Mesendoderm (in vitro differentiated cells): ENCODE results near the gene SPANXN5. TPM values are rescaled to one million over a fixed set of nuclear protein-coding genes. Genes with fewer than 3 reads are reported as not detected.
"Not testable (repeated sequence)": the region's sequence is repeated elsewhere in the genome, so short reads cannot be mapped to it uniquely, and the experiment has no call there.

Experiments
- DNase-seq: peaks from one replicate; pipeline ENCODE4 v3.0.0; 2013
- H2AK5ac ChIP-seq: 2 replicates; pipeline ENCODE4 v1.6.1; 2013; ENCODE audit warnings: low read length, inconsistent platforms
- H2BK120ac ChIP-seq: 2 replicates; pipeline ENCODE4 v1.6.1; 2013; ENCODE audit warnings: low read depth, mild to moderate bottlenecking, low read length, moderate library complexity, mixed read lengths
- H2BK15ac ChIP-seq: replicated peaks from 2 replicates; pipeline ENCODE4 v1.6.1; 2013; ENCODE audit warnings: low read depth, mild to moderate bottlenecking, moderate library complexity
- H2BK5ac ChIP-seq: 2 replicates; pipeline ENCODE4 v1.6.1; 2013; ENCODE audit warnings: low read length, inconsistent platforms
- H3K18ac ChIP-seq: 2 replicates; pipeline ENCODE4 v1.6.1; 2013; ENCODE audit warnings: mild to moderate bottlenecking, low read length, mixed read lengths
- H3K23ac ChIP-seq: one replicate; pipeline ENCODE4 v1.6.1; 2013; ENCODE audit warnings: low read length
- H3K27ac ChIP-seq: 2 replicates; pipeline ENCODE4 v1.5.1; 2013; ENCODE audit warnings: low read depth, mild to moderate bottlenecking, inconsistent platforms, low read length, moderate library complexity
- H3K27me3 ChIP-seq: 2 replicates; pipeline ENCODE4 v1.6.1; 2013; ENCODE audit warnings: low read length, control low read depth, mild to moderate bottlenecking, inconsistent platforms; ENCODE audit not compliant: insufficient read depth, poor library complexity
- H3K36me3 ChIP-seq: 2 replicates; pipeline ENCODE4 v1.6.1; 2013; ENCODE audit warnings: low read length, inconsistent platforms; ENCODE audit not compliant: control insufficient read depth, insufficient read depth
- H3K4ac ChIP-seq: one replicate; pipeline ENCODE4 v1.6.1; 2013; ENCODE audit warnings: low read depth, mild to moderate bottlenecking, low read length, moderate library complexity
- H3K4me1 ChIP-seq: 2 replicates; pipeline ENCODE4 v1.6.1; 2013; ENCODE audit warnings: low read depth, low read length, inconsistent platforms; ENCODE audit not compliant: control insufficient read depth
- H3K4me2 ChIP-seq: 2 replicates; pipeline ENCODE4 v1.6.1; 2013; ENCODE audit warnings: low read length
- H3K4me3 ChIP-seq: 2 replicates; pipeline ENCODE4 v1.5.1; 2013; ENCODE audit warnings: mild to moderate bottlenecking, low read length
- H3K56ac ChIP-seq: one replicate; pipeline ENCODE4 v1.6.1; 2013; ENCODE audit warnings: low read length
- H3K79me1 ChIP-seq: 2 replicates; pipeline ENCODE4 v1.6.1; 2013; ENCODE audit warnings: low read length, inconsistent platforms
- H3K79me2 ChIP-seq: 2 replicates; pipeline ENCODE4 v1.6.1; 2013; ENCODE audit warnings: mild to moderate bottlenecking, low read length; ENCODE audit not compliant: control insufficient read depth, insufficient read depth
- H3K9ac ChIP-seq: 2 replicates; pipeline ENCODE4 v1.6.1; 2013; ENCODE audit warnings: low read length, inconsistent platforms
- H4K5ac ChIP-seq: one replicate; pipeline ENCODE4 v1.6.1; 2013; ENCODE audit warnings: low read length
- H4K8ac ChIP-seq: one replicate; pipeline ENCODE4 v1.6.1; 2013; ENCODE audit warnings: low read depth, mild to moderate bottlenecking, control low read depth, low read length, moderate library complexity
- WGBS: extraction: QIAGEN DNeasy Blood & Tissue Kit; methylation state at CpG from one replicate; pipeline ENCODE4 v1.1.7; 2013; ENCODE audit warnings: low lambda C conversion rate, missing lambda C conversion rate; ENCODE audit not compliant: insufficient coverage; ENCODE audit errors: extremely low coverage; 5-methylcytosine and 5-hydroxymethylcytosine counted together
- polyA plus RNA-seq, 2 experiments: library from polyadenylated mRNA; stranded (reverse); fragments of 200-250 nt; gene quantifications; one replicate each; pipeline ENCODE4 v1.2.3, GENCODE V29; 2013

The SPANXN5 gene
- not detected for polyA plus RNA-seq (2013, experiment 1 of 2)
- polyA plus RNA-seq (2013, experiment 2 of 2) = not detected

GRCh38 chrX:52797327-52797726 is at the start of gene SPANXN5:
Gene SPANXN5, minus strand, starts transcription at chrX:52797427. Its CDS starts 79 bp downstream, at chrX:52797348.
- H3K36me3 ChIP-seq, H3K23ac ChIP-seq, H3K56ac ChIP-seq, H2BK15ac ChIP-seq, H3K4me1 ChIP-seq, H2BK5ac ChIP-seq, H3K27ac ChIP-seq, H3K4ac ChIP-seq, H3K27me3 ChIP-seq, H4K8ac ChIP-seq, H3K4me3 ChIP-seq, H3K9ac ChIP-seq, H3K79me1 ChIP-seq, H2AK5ac ChIP-seq, H2BK120ac ChIP-seq, H3K79me2 ChIP-seq, H3K4me2 ChIP-seq, H3K18ac ChIP-seq, H4K5ac ChIP-seq: not testable (repeated sequence)
- DNase-seq = peak; percentile 0
- no CpG with 5 or more reads among the region's 2 CpGs for WGBS

GRCh38 chrX:52843619-52844018 is 46.4 kb upstream of the SPANXN5 start:
- not testable (repeated sequence) for H3K56ac ChIP-seq, H2BK15ac ChIP-seq, H4K8ac ChIP-seq, DNase-seq, H3K79me1 ChIP-seq, H3K4me2 ChIP-seq, H3K79me2 ChIP-seq, H3K9ac ChIP-seq, H3K23ac ChIP-seq, H3K36me3 ChIP-seq, H3K27ac ChIP-seq, H4K5ac ChIP-seq, H2BK5ac ChIP-seq, H3K4me3 ChIP-seq, H3K4me1 ChIP-seq, H3K27me3 ChIP-seq, H3K18ac ChIP-seq, H2AK5ac ChIP-seq, H2BK120ac ChIP-seq, H3K4ac ChIP-seq
- no CpG with 5 or more reads among the region's 3 CpGs for WGBS

- Histone ChIP-seq H2AK5ac (no peak overlapping the region), H2BK120ac (no peak overlapping the region), H3K79me1 (no peaks in the 10 kb centered on the region), H3K9ac (no peak overlapping the region), H3K18ac (no peak overlapping the region), H4K5ac (no peak overlapping the region), H3K4me2 (no peak overlapping the region), H2BK15ac (no peak overlapping the region), H3K4ac (no peak overlapping the region), H3K79me2 (no peaks in the 10 kb centered on the region), H3K4me3 (no peak overlapping the region), H3K23ac (no peak overlapping the region), H3K27ac (no peak overlapping the region), H4K8ac (no peak overlapping the region), H3K27me3 (no peaks in the 10 kb centered on the region), H2BK5ac (no peak overlapping the region), H3K36me3 (no peaks in the 10 kb centered on the region), H3K4me1 (no peaks in the 10 kb centered on the region), H3K56ac (no peak overlapping the region)
- no CpG with 5 or more reads among the region's 2 CpGs for WGBS
- DNase-seq = no peak
Measured at GRCh38 chrX:52839137-52839536, 41.9 kb upstream of the SPANXN5 start.

GRCh38 chrX:52830551-52830950 is 33.3 kb upstream of the SPANXN5 start:
- Histone ChIP-seq H3K27ac (no peak overlapping the region), H3K4me1 (no peaks in the 10 kb centered on the region), H2BK120ac (no peak overlapping the region), H3K18ac (no peak overlapping the region), H3K9ac (no peak overlapping the region), H3K4me3 (no peak overlapping the region), H3K79me1 (no peaks in the 10 kb centered on the region), H4K8ac (no peak overlapping the region), H3K36me3 (no peaks in the 10 kb centered on the region), H3K56ac (no peak overlapping the region), H3K4me2 (no peak overlapping the region), H2BK5ac (no peak overlapping the region), H3K27me3 (no peaks in the 10 kb centered on the region), H3K79me2 (no peaks in the 10 kb centered on the region), H2AK5ac (no peak overlapping the region), H3K23ac (no peak overlapping the region), H3K4ac (no peak overlapping the region), H4K5ac (no peak overlapping the region), H2BK15ac (no peak overlapping the region)
- WGBS = no CpG with 5 or more reads among the region's 3 CpGs
- DNase-seq = no peak

GRCh38 chrX:52824608-52825007 is 27.4 kb upstream of the SPANXN5 start:
- no peaks in the 10 kb centered on the region for H3K27me3 ChIP-seq
- H3K4ac ChIP-seq = no peak overlapping the region
- whole genome bisulfite sequencing = no CpG with 5 or more reads among the region's 2 CpGs
- no peak overlapping the region for H3K23ac ChIP-seq
- H3K27ac ChIP-seq = no peak overlapping the region
- H2BK120ac ChIP-seq = no peak overlapping the region
- H3K4me2 ChIP-seq = no peak overlapping the region
- no peak overlapping the region for H3K9ac ChIP-seq
- no peaks in the 10 kb centered on the region for H3K79me2 ChIP-seq
- H4K8ac ChIP-seq = no peak overlapping the region
- H3K79me1 ChIP-seq = no peaks in the 10 kb centered on the region
- no peaks in the 10 kb centered on the region for H3K36me3 ChIP-seq
- no peak overlapping the region for H3K18ac ChIP-seq
- no peak overlapping the region for H2AK5ac ChIP-seq
- no peak overlapping the region for H3K56ac ChIP-seq
- no peak for DNase-seq
- no peak overlapping the region for H2BK5ac ChIP-seq
- no peak overlapping the region for H4K5ac ChIP-seq
- H3K4me3 ChIP-seq = no peak overlapping the region
- no peak overlapping the region for H2BK15ac ChIP-seq
- no peaks in the 10 kb centered on the region for H3K4me1 ChIP-seq

- Histone ChIP-seq H3K79me2 (no peaks in the 10 kb centered on the region), H2AK5ac (no peak overlapping the region), H3K4me2 (no peak overlapping the region), H3K36me3 (no peaks in the 10 kb centered on the region), H4K5ac (no peak overlapping the region), H3K27me3 (no peaks in the 10 kb centered on the region), H3K27ac (no peak overlapping the region), H3K4me1 (no peaks in the 10 kb centered on the region), H3K79me1 (no peaks in the 10 kb centered on the region), H2BK15ac (no peak overlapping the region), H2BK120ac (no peak overlapping the region), H3K4me3 (no peak overlapping the region), H3K9ac (no peak overlapping the region), H3K23ac (no peak overlapping the region), H3K56ac (no peak overlapping the region), H2BK5ac (no peak overlapping the region), H3K18ac (no peak overlapping the region), H3K4ac (no peak overlapping the region), H4K8ac (no peak overlapping the region)
- no peak for DNase-seq
- WGBS = no CpG with 5 or more reads among the region's 11 CpGs
Measured at GRCh38 chrX:52821079-52821760, 24.0 kb upstream of the SPANXN5 start.
